Measurements from ENCODE around the gene OR52D1. TPM values are rescaled to one million over a fixed set of nuclear protein-coding genes. Genes with fewer than 3 reads are reported as not detected.

OR52D1 gene
- total RNA-seq, 2 experiments from 2014 or later: not detected

DNA sequence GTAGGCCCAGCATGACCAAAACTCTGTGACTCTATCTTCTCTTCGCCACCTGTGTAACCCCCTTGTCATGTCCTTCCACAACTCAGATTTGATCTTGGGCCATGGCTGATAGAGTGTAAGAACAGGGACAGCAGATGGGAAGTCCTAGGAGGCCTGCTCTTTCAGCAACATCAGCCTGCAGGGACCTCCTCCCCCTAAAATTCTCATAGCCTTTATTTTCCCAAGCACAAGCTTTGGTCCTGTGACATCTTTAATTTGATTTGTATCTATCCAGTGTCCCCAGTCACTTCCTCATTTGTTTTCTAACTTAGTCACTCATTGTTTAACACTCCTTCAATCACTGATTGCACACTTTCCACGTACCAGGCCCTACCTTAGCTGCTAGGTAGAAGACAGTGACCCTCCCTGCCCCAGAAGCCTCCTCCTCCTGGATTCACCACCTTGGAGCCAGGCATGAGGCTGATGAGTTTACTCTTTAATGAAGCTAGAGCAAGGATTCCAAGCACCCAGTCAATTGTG is 16.0 kb downstream of the OR52D1 start:
- no peak overlapping the region for H3K27ac Mint-ChIP-seq
- H3K9me3 Mint-ChIP-seq: no peaks in the 10 kb centered on the region
- no peaks in the 10 kb centered on the region for H3K36me3 Mint-ChIP-seq (ENCODE audit: low read depth)
- H3K4me3 Mint-ChIP-seq: no peak overlapping the region
- ATAC-seq: no peak
- peaks cover 4% of the 10 kb centered on the region for H3K27me3 Mint-ChIP-seq
- intact Hi-C loops (cut with micrococcal nuclease): no loop called here
- TF ChIP-seq, protein P1, sequence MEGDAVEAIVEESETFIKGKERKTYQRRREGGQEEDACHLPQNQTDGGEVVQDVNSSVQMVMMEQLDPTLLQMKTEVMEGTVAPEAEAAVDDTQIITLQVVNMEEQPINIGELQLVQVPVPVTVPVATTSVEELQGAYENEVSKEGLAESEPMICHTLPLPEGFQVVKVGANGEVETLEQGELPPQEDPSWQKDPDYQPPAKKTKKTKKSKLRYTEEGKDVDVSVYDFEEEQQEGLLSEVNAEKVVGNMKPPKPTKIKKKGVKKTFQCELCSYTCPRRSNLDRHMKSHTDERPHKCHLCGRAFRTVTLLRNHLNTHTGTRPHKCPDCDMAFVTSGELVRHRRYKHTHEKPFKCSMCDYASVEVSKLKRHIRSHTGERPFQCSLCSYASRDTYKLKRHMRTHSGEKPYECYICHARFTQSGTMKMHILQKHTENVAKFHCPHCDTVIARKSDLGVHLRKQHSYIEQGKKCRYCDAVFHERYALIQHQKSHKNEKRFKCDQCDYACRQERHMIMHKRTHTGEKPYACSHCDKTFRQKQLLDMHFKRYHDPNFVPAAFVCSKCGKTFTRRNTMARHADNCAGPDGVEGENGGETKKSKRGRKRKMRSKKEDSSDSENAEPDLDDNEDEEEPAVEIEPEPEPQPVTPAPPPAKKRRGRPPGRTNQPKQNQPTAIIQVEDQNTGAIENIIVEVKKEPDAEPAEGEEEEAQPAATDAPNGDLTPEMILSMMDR (IDR thresholded peaks at IDR 0.05): no peak
- CTCF ChIA-PET: interaction anchor here (0.7 kb wide), 1 partner anchor 28 kb away, joined by 4 read pairs; no protein-coding TSS in a partner anchor
- H3K4me1 Mint-ChIP-seq (ENCODE audit: low read depth): no peaks in the 10 kb centered on the region
- DNase-seq: no peak
- POLR2A ChIA-PET: no interaction called here

GRCh38 chr11:5505363-5506048 is 17.0 kb downstream of the OR52D1 start:
- ChIA-PET CTCF (interaction anchor here (0.9 kb wide), 1 partner anchor 21 kb away, joined by 3 read pairs; no protein-coding TSS in a partner anchor), POLR2A (no interaction called here)
- Mint-ChIP-seq H3K27ac (no peak overlapping the region), H3K36me3 (ENCODE audit: low read depth) (no peaks in the 10 kb centered on the region), H3K9me3 (no peaks in the 10 kb centered on the region), H3K4me3 (no peak overlapping the region), H3K27me3 (peaks cover 4% of the 10 kb centered on the region), H3K4me1 (ENCODE audit: low read depth) (no peaks in the 10 kb centered on the region)
- no peak for ATAC-seq
- intact Hi-C loops (cut with micrococcal nuclease): no loop called here
- DNase-seq: no peak
- TF ChIP-seq, protein P1 (IDR thresholded peaks at IDR 0.05): no peak

DNA sequence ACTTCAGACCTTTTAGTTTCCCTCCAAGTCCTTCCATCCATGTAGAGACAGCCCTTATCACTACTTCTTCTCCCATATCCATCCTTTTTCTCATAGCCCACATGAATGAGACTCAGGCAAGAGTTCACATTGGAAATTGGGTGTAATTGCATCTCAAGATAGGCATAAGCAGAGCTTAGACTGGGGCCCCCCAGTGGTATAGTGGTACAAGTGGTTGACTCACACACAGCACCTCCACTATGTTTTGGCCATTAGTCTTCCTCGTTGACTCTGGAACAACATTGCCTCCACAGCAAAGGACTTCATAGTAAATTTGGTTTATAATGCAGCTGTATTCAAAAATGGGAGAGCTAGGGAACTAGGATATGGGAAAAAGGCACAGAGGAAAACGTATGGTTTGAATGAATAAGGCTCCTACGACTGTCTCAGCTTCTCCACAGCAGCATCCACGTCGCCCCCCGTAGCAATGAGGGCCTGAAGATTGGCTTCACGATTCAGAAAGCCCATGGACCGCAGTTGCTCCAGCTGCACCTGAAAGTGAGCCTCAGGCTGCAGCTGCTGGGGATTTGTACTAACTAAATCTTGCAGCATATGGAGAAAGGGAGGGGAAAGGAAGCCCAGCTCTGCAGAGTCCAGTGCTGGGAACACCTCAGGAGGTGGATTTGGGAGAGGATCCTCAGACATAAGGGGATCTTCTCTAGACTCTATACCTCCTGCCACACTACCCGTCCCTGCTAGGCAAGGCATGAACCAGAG is 18.9 kb downstream of the OR52D1 start:
- H3K27ac Mint-ChIP-seq: no peak overlapping the region
- no peaks in the 10 kb centered on the region for H3K9me3 Mint-ChIP-seq
- POLR2A ChIA-PET: no interaction called here
- TF ChIP-seq, protein P1 (IDR thresholded peaks at IDR 0.05): no peak
- H3K27me3 Mint-ChIP-seq: peaks cover 1% of the 10 kb centered on the region
- H3K4me1 Mint-ChIP-seq (ENCODE audit: low read depth): no peaks in the 10 kb centered on the region
- CTCF ChIA-PET: interaction anchor here (1.3 kb wide), 1 partner anchor 15 kb away, joined by 3 read pairs; no protein-coding TSS in a partner anchor
- no peak for ATAC-seq
- intact Hi-C loops (cut with micrococcal nuclease): no loop called here
- no peak overlapping the region for H3K4me3 Mint-ChIP-seq
- H3K36me3 Mint-ChIP-seq (ENCODE audit: low read depth): no peaks in the 10 kb centered on the region
- DNase-seq: no peak

- no peak overlapping the region for H3K4me3 Mint-ChIP-seq
- intact Hi-C loops (cut with micrococcal nuclease): no loop called here
- DNase-seq: no peak
- no peak overlapping the region for H3K27ac Mint-ChIP-seq
- H3K9me3 Mint-ChIP-seq: no peaks in the 10 kb centered on the region
- H3K4me1 Mint-ChIP-seq (ENCODE audit: low read depth): no peaks in the 10 kb centered on the region
- peaks cover 1% of the 10 kb centered on the region for H3K27me3 Mint-ChIP-seq
- ChIA-PET POLR2A (no interaction called here), CTCF (interaction anchor here (1.3 kb wide), 1 partner anchor 15 kb away, joined by 3 read pairs; no protein-coding TSS in a partner anchor)
- no peaks in the 10 kb centered on the region for H3K36me3 Mint-ChIP-seq (ENCODE audit: low read depth)
- TF ChIP-seq, protein P1 (IDR thresholded peaks at IDR 0.05): no peak
- ATAC-seq: no peak
These were observed 19.4 kb downstream of the OR52D1 start for GRCh38 chr11:5507933-5508305.

DNA sequence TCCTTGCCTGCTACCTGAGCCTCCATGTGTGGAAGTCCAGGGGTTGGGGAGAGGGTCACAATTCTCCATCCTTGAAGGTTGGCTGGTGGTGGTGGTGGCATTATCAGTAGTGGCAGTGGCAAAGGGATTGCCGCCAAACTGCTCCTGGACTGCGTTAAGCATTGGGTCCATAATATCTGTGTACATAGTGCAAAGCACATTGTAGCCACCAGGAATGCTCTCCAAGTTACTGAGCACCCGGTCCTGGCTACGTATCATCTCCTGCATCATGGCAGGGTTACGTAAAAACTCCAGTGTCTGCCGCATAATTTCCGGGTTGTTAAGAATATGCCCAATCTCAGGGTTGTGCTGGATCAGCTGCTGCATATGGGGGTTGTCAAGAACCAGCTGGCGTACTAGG is 20.1 kb downstream of the OR52D1 start:
- H3K4me1 Mint-ChIP-seq (ENCODE audit: low read depth): no peaks in the 10 kb centered on the region

More for the DNA sequence above, 20.1 kb downstream of the OR52D1 start:
- no peaks in the 10 kb centered on the region for H3K36me3 Mint-ChIP-seq (ENCODE audit: low read depth)
- TF ChIP-seq, protein P1 (IDR thresholded peaks at IDR 0.05): no peak
- peaks cover 1% of the 10 kb centered on the region for H3K27me3 Mint-ChIP-seq
- H3K4me3 Mint-ChIP-seq: no peak overlapping the region
- ChIA-PET CTCF (no interaction called here), POLR2A (no interaction called here)
- no peak for ATAC-seq
- intact Hi-C loops (cut with micrococcal nuclease): no loop called here
- no peak overlapping the region for H3K27ac Mint-ChIP-seq
- no peak for DNase-seq
- H3K9me3 Mint-ChIP-seq: no peaks in the 10 kb centered on the region

Data from activated CD8-positive, alpha-beta T cell treated with anti-CD3 and anti-CD28 coated beads for 36 hours (primary cell).